ENCODE measurements around the gene FBN3.
"Not testable (repeated sequence)": the region's sequence is repeated elsewhere in the genome, so short reads cannot be mapped to it uniquely, and the experiment has no call there.

Gene FBN3

GRCh38 chr19:8105471-8105870 lies 43.9 kb downstream of the FBN3 start:
- H3K4me3 ChIP-seq (ENCODE audit: control insufficient read depth, low read depth, low read length): no peak overlapping the region
- TF ChIP-seq CTCF (conservative IDR thresholded peaks at IDR 0.05; ENCODE audit: control insufficient read depth, insufficient read depth, low read depth, low read length): no peak
- DNase-seq (ENCODE audit: low read depth): no peak

- H3K4me3 ChIP-seq (ENCODE audit: control insufficient read depth, low read depth, low read length); DNase-seq (ENCODE audit: low read depth): not testable (repeated sequence)
Observed at GRCh38 chr19:8101910-8102309, 47.5 kb downstream of the FBN3 start.

- no peak for TF ChIP-seq CTCF (conservative IDR thresholded peaks at IDR 0.05; ENCODE audit: control insufficient read depth, insufficient read depth, low read depth, low read length)
- no peak overlapping the region for H3K4me3 ChIP-seq (ENCODE audit: control insufficient read depth, low read depth, low read length)
- DNase-seq (ENCODE audit: low read depth): no peak
Observed at GRCh38 chr19:8101311-8101710, 48.1 kb downstream of the FBN3 start.

GRCh38 chr19:8097681-8098567 lies 51.5 kb downstream of the FBN3 start:
- TF ChIP-seq CTCF (conservative IDR thresholded peaks at IDR 0.05; ENCODE audit: control insufficient read depth, insufficient read depth, low read depth, low read length): no peak
- DNase-seq (ENCODE audit: low read depth): no peak
- no peak overlapping the region for H3K4me3 ChIP-seq (ENCODE audit: control insufficient read depth, low read depth, low read length)

- no peak for DNase-seq (ENCODE audit: low read depth)
- H3K4me3 ChIP-seq (ENCODE audit: control insufficient read depth, low read depth, low read length): no peak overlapping the region
- TF ChIP-seq CTCF (conservative IDR thresholded peaks at IDR 0.05; ENCODE audit: control insufficient read depth, insufficient read depth, low read depth, low read length): no peak
Observed at GRCh38 chr19:8097198-8097597, 52.2 kb downstream of the FBN3 start.

GRCh38 chr19:8096071-8096470 lies 53.3 kb downstream of the FBN3 start:
- no peak overlapping the region for H3K4me3 ChIP-seq (ENCODE audit: control insufficient read depth, low read depth, low read length)
- no peak for DNase-seq (ENCODE audit: low read depth)
- no peak for TF ChIP-seq CTCF (conservative IDR thresholded peaks at IDR 0.05; ENCODE audit: control insufficient read depth, insufficient read depth, low read depth, low read length)

GRCh38 chr19:8095354-8095886 lies 54.0 kb downstream of the FBN3 start:
- H3K4me3 ChIP-seq (ENCODE audit: control insufficient read depth, low read depth, low read length): no peak overlapping the region
- no peak for TF ChIP-seq CTCF (conservative IDR thresholded peaks at IDR 0.05; ENCODE audit: control insufficient read depth, insufficient read depth, low read depth, low read length)
- DNase-seq (ENCODE audit: low read depth): no peak
